GM10847 (cell line): ENCODE results near the gene FAF1.

Experiments
- POLR2A ChIP-seq: IDR thresholded peaks from 2 replicates; pipeline ENCODE4 v1.6.1; 2011; ENCODE audit not compliant: insufficient read length; ENCODE audit errors: extremely low read depth

The FAF1 gene

GRCh38 chr1:50620680-50621329, 339.3 kb downstream of the FAF1 start:
- no peak for TF ChIP-seq POLR2A

DNA sequence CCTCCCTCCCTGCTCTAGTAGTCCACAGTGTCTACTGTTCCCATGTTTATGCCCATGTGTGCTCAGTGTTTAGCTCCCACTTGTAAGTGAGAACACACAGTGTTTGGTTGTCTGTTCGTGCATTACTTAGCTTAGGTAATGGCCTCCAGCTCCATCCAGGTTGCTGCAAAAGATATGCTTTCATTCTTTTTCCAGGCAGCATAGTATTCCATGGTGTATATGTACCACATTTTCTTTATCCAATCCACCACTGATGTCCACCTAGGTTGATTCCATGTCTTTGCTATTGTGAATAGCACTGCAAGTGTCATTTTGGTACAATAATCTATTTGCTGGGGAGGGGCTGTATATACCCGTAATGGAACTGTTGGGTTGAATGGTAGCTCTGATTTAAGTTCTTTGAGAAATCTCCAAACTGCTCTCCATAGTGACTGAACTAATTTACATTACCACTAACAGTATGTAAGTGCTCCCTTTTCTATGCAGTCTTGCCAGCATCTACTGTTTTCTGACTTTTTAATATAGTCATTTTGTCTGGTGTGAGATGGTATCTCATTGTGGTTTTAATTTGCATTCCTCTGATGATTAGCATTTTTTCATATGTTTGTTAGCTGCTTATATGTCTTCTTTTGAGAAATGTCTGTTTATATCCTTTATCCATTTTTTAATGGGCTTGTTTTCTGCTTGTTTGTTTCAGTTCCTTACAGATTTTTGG, 344.9 kb downstream of the FAF1 start:
- no peak for TF ChIP-seq POLR2A

DNA sequence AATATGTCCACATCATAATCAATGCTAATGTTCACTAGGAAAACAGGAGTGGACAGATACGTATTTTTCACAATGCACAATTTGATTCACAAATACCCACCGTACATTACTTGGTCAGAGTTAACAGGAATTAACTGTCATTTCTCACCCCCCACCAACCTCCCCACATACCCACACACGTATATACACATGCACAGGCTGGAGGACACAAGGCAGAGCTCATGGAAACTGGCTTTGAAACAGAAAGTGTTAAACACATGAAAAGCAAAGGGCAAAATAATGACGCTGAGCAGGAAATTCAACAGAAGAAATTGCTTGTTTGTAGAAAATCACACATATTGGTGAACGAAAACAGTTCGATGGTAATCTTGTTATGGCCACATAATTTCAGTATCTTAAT, 348.4 kb downstream of the FAF1 start:
- TF ChIP-seq POLR2A = no peak

DNA sequence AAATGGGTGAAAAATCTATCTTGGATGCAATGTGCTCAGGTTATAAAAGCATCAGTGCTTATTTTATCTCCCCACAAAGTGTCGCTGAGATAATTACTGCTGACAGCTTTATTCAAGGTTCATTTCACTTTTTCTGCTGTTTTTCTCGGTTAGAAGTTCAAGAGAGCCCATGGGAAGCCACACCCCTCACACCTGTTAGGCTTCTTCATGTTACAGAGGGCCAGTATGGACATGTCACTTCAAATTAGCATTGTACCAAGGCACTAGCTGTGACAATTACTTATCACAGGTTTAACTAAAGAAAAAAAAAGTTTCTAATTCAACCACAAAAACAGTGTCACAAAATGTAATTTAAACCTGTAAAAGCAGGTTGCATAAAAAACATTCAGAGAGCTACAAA, 349.5 kb downstream of the FAF1 start:
- no peak for TF ChIP-seq POLR2A

GRCh38 chr1:50609508-50609907, 350.6 kb downstream of the FAF1 start:
- TF ChIP-seq POLR2A = no peak

GRCh38 chr1:50605186-50605875, 354.7 kb downstream of the FAF1 start:
- TF ChIP-seq POLR2A = no peak

- TF ChIP-seq POLR2A = no peak
Observed at GRCh38 chr1:50604580-50604979, 355.5 kb downstream of the FAF1 start.

DNA sequence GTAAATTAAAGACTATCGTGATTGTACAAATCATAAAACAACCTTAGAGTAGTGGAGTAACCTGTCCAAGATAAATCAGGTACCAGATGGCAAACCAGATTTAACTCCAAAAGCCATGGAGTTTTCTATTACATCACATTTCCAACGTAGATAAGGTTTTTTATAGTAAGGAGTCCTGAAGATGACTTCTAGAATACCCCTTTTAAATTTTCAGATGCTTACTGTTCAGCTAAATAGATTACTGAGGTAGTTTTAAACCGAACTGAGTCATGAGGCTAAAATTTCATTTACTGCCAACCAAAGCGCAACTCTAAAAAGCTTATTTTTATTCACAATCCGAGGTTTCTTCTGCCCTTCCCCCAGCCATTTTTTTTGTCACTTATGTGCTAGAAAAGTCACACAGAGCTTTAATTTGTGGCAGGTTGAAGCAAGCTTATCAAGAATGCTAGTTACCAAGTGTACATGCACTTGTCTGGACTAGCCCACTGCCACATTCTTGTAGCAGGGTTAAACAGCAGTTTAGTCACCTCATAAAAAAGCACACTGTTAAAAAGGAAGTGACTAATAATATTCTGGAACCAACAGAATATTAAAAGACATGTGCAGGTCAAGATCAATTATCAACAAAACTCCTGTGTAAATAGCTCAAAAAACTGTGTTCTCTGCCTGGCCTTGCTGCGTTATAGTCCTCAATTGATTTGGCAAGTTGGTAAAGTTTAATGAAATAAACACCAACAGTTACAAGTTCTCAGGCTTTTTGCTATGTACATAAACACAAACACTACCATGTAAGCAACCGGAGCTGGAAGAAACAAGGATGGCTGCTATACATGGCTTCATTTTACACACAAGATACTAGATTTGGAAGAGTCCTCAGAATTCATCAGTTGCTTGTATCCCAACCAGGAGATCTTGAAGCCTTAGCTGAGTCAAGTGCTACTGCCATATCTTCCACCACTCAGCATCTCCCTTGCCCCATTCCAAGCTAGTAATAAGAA, 356.5 kb downstream of the FAF1 start:
- TF ChIP-seq POLR2A = no peak

DNA sequence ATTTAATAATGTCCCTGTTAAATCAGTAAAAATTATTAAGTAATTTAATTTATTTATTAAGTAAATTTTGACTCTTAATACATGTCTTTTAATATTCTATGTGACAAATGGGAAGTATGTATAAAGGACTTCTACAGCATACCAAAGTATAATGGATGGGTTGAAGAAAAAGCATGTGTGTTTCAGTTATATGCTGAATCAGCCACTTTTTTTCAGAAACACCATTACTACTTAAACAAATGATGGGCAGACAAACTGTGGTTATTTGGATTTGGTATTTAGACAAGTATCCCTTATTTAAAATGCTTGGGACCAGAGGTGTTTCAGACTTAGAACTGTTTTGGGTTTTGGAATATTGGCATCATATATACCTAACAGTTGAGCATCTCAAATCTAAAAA, 360.5 kb downstream of the FAF1 start:
- no peak for TF ChIP-seq POLR2A

DNA sequence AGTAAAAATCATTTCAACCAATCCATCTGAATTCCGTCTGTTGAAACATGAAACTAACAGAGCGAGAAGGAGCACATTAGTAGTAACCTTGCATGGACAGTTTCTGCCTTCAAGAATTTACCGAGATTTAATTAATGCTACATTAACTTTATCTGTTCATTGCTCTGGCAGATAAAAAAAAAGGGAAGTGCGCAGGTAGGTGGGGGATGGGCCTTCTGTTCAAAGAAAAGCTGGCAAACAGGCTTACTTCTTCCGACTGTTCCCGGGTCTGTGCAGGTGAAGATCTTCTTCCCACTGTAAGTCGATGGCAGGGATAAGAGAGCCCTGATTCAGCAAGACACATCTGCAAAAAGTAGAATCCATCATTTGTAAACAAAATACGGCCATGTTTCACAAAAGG, 364.2 kb downstream of the FAF1 start:
- no peak for TF ChIP-seq POLR2A

DNA sequence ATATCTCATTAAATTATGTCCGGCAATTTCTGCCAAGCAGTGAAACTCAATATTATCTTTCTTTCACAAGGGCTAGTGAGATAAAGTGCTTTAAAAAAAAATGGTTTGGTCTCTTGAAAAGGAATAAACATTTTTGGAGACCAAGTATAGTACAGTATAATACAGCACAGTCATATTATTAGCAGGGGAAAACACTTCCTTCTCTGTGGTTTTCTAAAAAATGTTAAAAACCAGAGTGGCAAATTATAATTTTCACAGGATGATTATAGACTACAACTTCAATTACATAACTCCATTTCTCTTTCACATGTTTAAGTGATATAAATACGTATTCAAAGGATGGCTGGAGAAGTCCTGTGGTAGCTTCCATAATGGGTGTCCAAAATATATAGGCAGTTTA, 366.6 kb downstream of the FAF1 start:
- no peak for TF ChIP-seq POLR2A

DNA sequence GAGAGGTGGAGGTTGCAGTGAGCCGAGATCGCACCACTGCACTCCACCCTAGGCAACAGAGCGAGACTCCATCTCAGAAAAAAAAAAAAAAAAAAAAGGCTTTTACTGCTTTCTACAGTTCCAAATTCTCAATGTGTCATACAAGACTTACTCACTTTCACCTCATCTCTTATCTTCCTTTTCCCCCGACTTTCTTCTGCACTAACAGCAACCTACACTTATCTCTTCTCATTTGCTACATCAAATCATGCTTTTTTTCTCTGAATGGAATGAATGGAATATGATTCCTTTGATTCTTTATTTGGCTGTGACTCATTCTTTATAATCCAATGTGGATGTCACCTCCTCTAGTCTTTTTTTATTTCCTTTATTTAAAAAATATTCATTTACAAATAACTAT, 368.5 kb downstream of the FAF1 start:
- TF ChIP-seq POLR2A = no peak

- TF ChIP-seq POLR2A = no peak
Observed at GRCh38 chr1:50582346-50582745, 377.7 kb downstream of the FAF1 start.

- no peak for TF ChIP-seq POLR2A
Observed at GRCh38 chr1:50570066-50570468, 390.0 kb downstream of the FAF1 start.

GRCh38 chr1:50568782-50569181, 391.3 kb downstream of the FAF1 start:
- no peak for TF ChIP-seq POLR2A
